IMR-90 (cell line): ENCODE measurements around the gene TSPYL4. TPM values are rescaled to one million over a fixed set of nuclear protein-coding genes. Genes with fewer than 3 reads are reported as not detected.

ENCODE experiments used
- ATAC-seq: fragments of 200-7000 bp; cut with Tn5 transposase; 2 replicates; pipeline ENCODE4 v1.9.1; 2020; ENCODE audit warnings: low read depth, mild to moderate bottlenecking, moderate library complexity
- BruUV-seq: library from RNA; stranded (reverse); fragments of 400-500 nt; replicated peaks from 2 replicates; lab custom pipeline; 2021; lab: Mats Ljungman, UMichigan
- CTCF ChIA-PET: fragments of 300-600 bp; formaldehyde crosslinking; extraction: SDS; loops from one replicate; lab custom pipeline; 2021; ENCODE audit warnings: antibody characterized with exemption; lab: Yijun Ruan, JAX
- POLR2A ChIA-PET: fragments of 300-600 bp; sonication (Branson Sonifier 250); formaldehyde crosslinking; loops from one replicate; lab custom pipeline; 2022; ENCODE audit warnings: antibody characterized with exemption; ENCODE audit not compliant: unreplicated experiment; lab: Charles Lee
- DNase-seq: peaks from one replicate; pipeline ENCODE4 v3.0.0; 2013
- H2AFZ ChIP-seq: replicated peaks from 2 replicates; pipeline ENCODE3; 2013; ENCODE audit warnings: low read length, mild to moderate bottlenecking; ENCODE audit not compliant: poor library complexity
- H2AK5ac ChIP-seq: 2 replicates; pipeline ENCODE4 v1.6.1; 2013; ENCODE audit warnings: low read depth, low read length, inconsistent platforms
- H2AK9ac ChIP-seq: replicated peaks from 2 replicates; pipeline ENCODE3; 2013; ENCODE audit warnings: mild to moderate bottlenecking, low read depth, low read length, moderate library complexity; ENCODE audit not compliant: poor library complexity
- H2BK120ac ChIP-seq: 2 replicates; pipeline ENCODE4 v1.6.1; 2013; ENCODE audit warnings: low read depth, low read length, inconsistent platforms
- H2BK15ac ChIP-seq: 3 replicates; pipeline ENCODE4 v1.6.1; 2013; ENCODE audit warnings: low read depth, low read length, inconsistent platforms
- H2BK20ac ChIP-seq: 2 replicates; pipeline ENCODE4 v1.6.1; 2013; ENCODE audit warnings: low read depth, mild to moderate bottlenecking, inconsistent platforms, low read length, moderate library complexity
- H2BK5ac ChIP-seq: 2 replicates; pipeline ENCODE4 v1.6.1; 2013; ENCODE audit warnings: mild to moderate bottlenecking, low read depth, low read length, inconsistent platforms; ENCODE audit not compliant: poor library complexity, severe bottlenecking
- H3K14ac ChIP-seq: replicated peaks from 2 replicates; pipeline ENCODE4 v1.6.1; 2013; ENCODE audit warnings: low read depth, low read length, inconsistent platforms
- H3K18ac ChIP-seq: 2 replicates; pipeline ENCODE4 v1.6.1; 2013; ENCODE audit warnings: low read depth, low read length, control low read depth
- H3K23ac ChIP-seq: 2 replicates; pipeline ENCODE4 v1.6.1; 2013; ENCODE audit warnings: low read depth, low read length, inconsistent platforms
- H3K27ac ChIP-seq: 2 replicates; pipeline ENCODE4 v1.5.1; 2013; ENCODE audit warnings: mild to moderate bottlenecking, control low read depth, low read length; ENCODE audit not compliant: insufficient read depth
- H3K27me3 ChIP-seq: 2 replicates; pipeline ENCODE4 v1.6.1; 2013; ENCODE audit warnings: low read length; ENCODE audit not compliant: control insufficient read depth, insufficient read depth
- H3K36me3 ChIP-seq: 2 replicates; pipeline ENCODE4 v1.6.1; 2013; ENCODE audit warnings: low read length, mixed read lengths; ENCODE audit not compliant: control insufficient read depth, insufficient read depth
- H3K4ac ChIP-seq: 2 replicates; pipeline ENCODE4 v1.6.1; 2013; ENCODE audit warnings: low read depth, low read length, inconsistent platforms
- H3K4me1 ChIP-seq: 2 replicates; pipeline ENCODE4 v1.6.1; 2013; ENCODE audit warnings: low read length, mixed read lengths; ENCODE audit not compliant: control insufficient read depth, insufficient read depth
- H3K4me2 ChIP-seq: 2 replicates; pipeline ENCODE4 v1.6.1; 2013; ENCODE audit warnings: low read depth, mild to moderate bottlenecking, control low read depth, low read length, moderate library complexity
- H3K4me3 ChIP-seq: 2 replicates; pipeline ENCODE4 v1.5.1; 2013; ENCODE audit warnings: low read depth, mild to moderate bottlenecking, control low read depth, low read length, moderate library complexity; ENCODE audit not compliant: insufficient read depth
- H3K56ac ChIP-seq: 2 replicates; pipeline ENCODE4 v1.6.1; 2013; ENCODE audit warnings: low read length, inconsistent platforms; ENCODE audit not compliant: insufficient read depth; ENCODE audit errors: extremely low read depth
- H3K79me1 ChIP-seq, 2 experiments: 2 replicates each; pipeline ENCODE4 v1.6.1; 2013; ENCODE audit warnings: low read length in 2 of 2, inconsistent platforms in 1 of 2, low read depth in 1 of 2
- H3K9ac ChIP-seq: 2 replicates; pipeline ENCODE4 v1.6.1; 2013; ENCODE audit warnings: low read depth, low read length, control low read depth
- H3K9me1 ChIP-seq: 2 replicates; pipeline ENCODE4 v1.6.1; 2013; ENCODE audit warnings: low read length, inconsistent platforms; ENCODE audit not compliant: insufficient read depth
- H3K9me3 ChIP-seq: 2 replicates; pipeline ENCODE4 v1.6.1; 2013; ENCODE audit warnings: low read length; ENCODE audit not compliant: control insufficient read depth, insufficient read depth
- H4K20me1 ChIP-seq: 2 replicates; pipeline ENCODE4 v1.6.1; 2013; ENCODE audit warnings: low read length, inconsistent platforms; ENCODE audit not compliant: insufficient read depth
- H4K5ac ChIP-seq: 2 replicates; pipeline ENCODE4 v1.6.1; 2013; ENCODE audit warnings: mild to moderate bottlenecking, low read depth, low read length, control low read depth
- H4K8ac ChIP-seq, 2 experiments: 2 replicates each; pipeline ENCODE4 v1.6.1; 2013; ENCODE audit warnings: low read depth in 2 of 2, low read length in 2 of 2, control low read depth in 1 of 2, inconsistent platforms in 1 of 2
- H4K91ac ChIP-seq: 2 replicates; pipeline ENCODE4 v1.6.1; 2013; ENCODE audit warnings: low read depth, low read length, inconsistent platforms; ENCODE audit not compliant: insufficient read depth
- BHLHE40 ChIP-seq: fragments of 150-350 bp; IDR thresholded peaks from 2 replicates; pipeline ENCODE4 v1.6.1; 2016; ENCODE audit warnings: mild to moderate bottlenecking, low read depth, low read length
- CEBPB ChIP-seq: IDR thresholded peaks from 2 replicates; pipeline ENCODE4 v1.6.1; 2012; ENCODE audit warnings: low read depth, low read length, improper control_type of control experiment
- CHD1 ChIP-seq: IDR thresholded peaks from 2 replicates; pipeline ENCODE4 v1.6.1; 2012; ENCODE audit warnings: low read depth, low read length, improper control_type of control experiment
- CTCF ChIP-seq: conservative IDR thresholded peaks from 2 replicates; pipeline ENCODE4 v1.5.1; 2012; ENCODE audit warnings: mild to moderate bottlenecking, low read depth, low read length, improper control_type of control experiment
- MAFK ChIP-seq: IDR thresholded peaks from 2 replicates; pipeline ENCODE4 v1.6.1; 2012; ENCODE audit warnings: low read depth, low read length, improper control_type of control experiment
- MAZ ChIP-seq: IDR thresholded peaks from 2 replicates; pipeline ENCODE4 v1.6.1; 2012; ENCODE audit warnings: low read depth, mild to moderate bottlenecking, low read length, improper control_type of control experiment, moderate library complexity, borderline replicate concordance
- MXI1 ChIP-seq: IDR thresholded peaks from 2 replicates; pipeline ENCODE4 v1.6.1; 2012; ENCODE audit warnings: low read depth, mild to moderate bottlenecking, low read length, moderate library complexity, borderline replicate concordance
- NFE2L2 ChIP-seq: fragments of 150-350 bp; IDR thresholded peaks from 2 replicates; pipeline ENCODE4 v1.6.1; 2016; ENCODE audit warnings: low read depth, mild to moderate bottlenecking, low read length
- POLR2A ChIP-seq: IDR thresholded peaks from 2 replicates; pipeline ENCODE4 v1.6.1; 2012; ENCODE audit warnings: mild to moderate bottlenecking, low read depth, low read length
- RAD21 ChIP-seq: IDR thresholded peaks from 2 replicates; pipeline ENCODE4 v1.6.1; 2012; ENCODE audit warnings: low read length, improper control_type of control experiment
- SMC3 ChIP-seq: fragments of 150-350 bp; IDR thresholded peaks from 2 replicates; pipeline ENCODE4 v1.6.1; 2016; ENCODE audit warnings: low read depth, mild to moderate bottlenecking, antibody characterized with exemption, low read length, moderate library complexity
- USF2 ChIP-seq: fragments of 150-350 bp; IDR thresholded peaks from 2 replicates; pipeline ENCODE4 v1.6.1; 2017; ENCODE audit warnings: mild to moderate bottlenecking, antibody characterized with exemption, low read length, low read depth
- WGBS, 2 experiments: methylation state at CpG; one replicate each; pipeline versions ENCODE4 v1.1.5 to v1.1.7; 2013; ENCODE audit warnings: missing lambda C conversion rate in 2 of 2; ENCODE audit not compliant: insufficient read length in 1 of 2; ENCODE audit errors: extremely low coverage in 2 of 2; 5-methylcytosine and 5-hydroxymethylcytosine counted together
- dilution Hi-C: fragments of 300-500 bp; cut with HindIII; formaldehyde crosslinking; loops from one replicate; pipeline ENCODE4 v1.14.3; 2018; ENCODE audit warnings: low sequenced_read_pairs; ENCODE audit not compliant: unreplicated experiment
- in situ Hi-C: fragments of 300-500 bp; cut with MboI; formaldehyde crosslinking; loops from 3 replicates; pipeline ENCODE4 v1.14.3; 2019; ENCODE audit warnings: low sequenced_read_pairs, inconsistent platforms, mixed read lengths
- intact Hi-C: fragments of 100-400 bp; cut with micrococcal nuclease; formaldehyde crosslinking; loops from 2 replicates; pipeline ENCODE4 v1.10.0; 2022
- polyA plus RNA-seq, 3 experiments: library from polyadenylated mRNA; depleted of rRNA; stranded (reverse); fragments of >200 nt; gene quantifications; 2 replicates each; pipeline ENCODE4 v1.2.3, GENCODE V29; 2012; ENCODE audit warnings: low replicate concordance in 1 of 3
- total RNA-seq: library from RNA; depleted of rRNA; stranded (reverse); fragments of >200 nt; gene quantifications from 2 replicates; pipeline ENCODE4 v1.2.3, GENCODE V29; 2012
- TF ChIP-seq, protein P1 (sequence below): fragments of 150-350 bp; IDR thresholded peaks from 2 replicates; pipeline ENCODE4 v1.6.1; 2016; ENCODE audit warnings: low read depth, mild to moderate bottlenecking, low read length, moderate library complexity, borderline replicate concordance

The TSPYL4 gene
- total and polyA plus RNA-seq, 2 of the 4 experiments (the other 2 are of a cell fraction), result 22.0 to 29.9 TPM

DNA sequence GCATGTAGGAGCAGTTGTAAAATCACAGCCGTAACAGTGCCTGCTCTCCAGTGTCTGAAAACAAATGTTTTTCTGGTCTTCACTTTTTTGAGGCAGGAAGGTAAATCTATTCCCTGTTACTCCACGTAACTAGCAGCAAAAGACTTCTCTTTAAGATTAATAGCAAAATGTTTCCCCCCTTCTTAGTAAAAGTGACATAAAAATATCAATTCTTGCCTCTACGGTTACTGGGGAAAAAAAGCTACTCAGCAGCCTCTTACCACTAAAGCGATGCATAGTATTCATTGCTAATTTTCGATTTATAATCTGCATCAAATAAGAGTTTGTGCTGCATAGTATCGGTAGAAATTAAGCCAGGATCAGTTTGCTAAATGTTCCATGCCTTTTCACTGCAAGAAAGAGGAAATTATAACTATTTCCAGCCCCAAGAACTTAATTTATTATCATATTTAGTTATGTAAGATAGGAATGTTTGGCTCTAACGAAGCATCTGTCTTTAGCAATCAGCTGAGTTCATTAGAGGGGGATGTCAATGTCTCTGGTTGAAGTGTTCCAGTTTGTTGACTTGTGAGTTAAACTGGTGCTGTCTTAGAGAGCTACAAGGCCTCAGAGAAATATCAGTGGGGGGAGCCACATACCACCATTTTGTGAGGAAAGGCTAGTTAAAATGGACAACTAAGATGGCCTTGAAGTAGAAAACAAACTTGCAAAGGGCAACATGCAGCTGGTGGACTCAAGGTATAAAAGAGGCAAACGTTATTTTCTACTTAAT, 26.5 kb upstream of the TSPYL4 start:
- peak overlapping the region; percentile 88 for H2BK5ac ChIP-seq
- in situ Hi-C loops, result loop anchor here (25.0 kb wide), 1 partner anchor 157 kb away; no protein-coding TSS in a partner anchor
- peak overlapping the region; percentile 95 for H4K5ac ChIP-seq
- H3K36me3 ChIP-seq, result 0 out of 2 replicates have a peak, but pooled peaks cover 6% of the 10 kb centered on the region
- H3K23ac ChIP-seq, result peak overlapping the region; percentile 46; the same call in 1 of the 2 replicates
- BruUV-seq, result TSS peak; percentile 11
- no peaks in the 10 kb centered on the region for H3K9me3 ChIP-seq
- peak overlapping the region; percentile 93 for H3K4me2 ChIP-seq
- peak overlapping the region; percentile 77 for H3K4ac ChIP-seq
- peak overlapping the region; percentile 89 for H3K18ac ChIP-seq
- H2AK5ac ChIP-seq, result no peak overlapping the region
- peak overlapping the region; percentile 85 for H3K9ac ChIP-seq
- H3K4me1 ChIP-seq, result peaks cover 6% of the 10 kb centered on the region
- H4K20me1 ChIP-seq, result peaks cover 27% of the 10 kb centered on the region
- dilution Hi-C loops, result no loop called here
- no peak overlapping the region; the same call in 1 of the 2 replicates for H2BK20ac ChIP-seq
- ATAC-seq (no peak), DNase-seq (peak; percentile 16)
- peak overlapping the region; percentile 91 for H3K14ac ChIP-seq
- no peak overlapping the region for H2AK9ac ChIP-seq
- peak overlapping the region; percentile 87 for H3K4me3 ChIP-seq
- H3K79me1 ChIP-seq, result peaks cover 0 to 32% of the 10 kb centered on the region in 2 experiments; a peak in 3 of 4 replicates
- H4K8ac ChIP-seq, result peak overlapping the region; percentile 73 to 98
- H2AFZ ChIP-seq, result peak overlapping the region; percentile 94
- peak overlapping the region; percentile 62; the same call in 1 of the 2 replicates for H4K91ac ChIP-seq
- no peak overlapping the region; the same call in 2 of the 3 replicates for H2BK15ac ChIP-seq
- H2BK120ac ChIP-seq, result peak overlapping the region; percentile 71; the same call in 1 of the 2 replicates
- intact Hi-C loops, result loop anchor here (2.0 kb wide), 1 partner anchor 290 kb away; the partner anchor contains the start of gene RWDD1
- H3K27ac ChIP-seq, result peak overlapping the region; percentile 86
- CTCF ChIA-PET, result interaction anchor here (0.7 to 3.5 kb wide), 5 partner anchors 8 to 280 kb away, joined by 3 to 20 read pairs (median 6); no protein-coding TSS in a partner anchor
- peak overlapping the region; percentile 84 for H3K56ac ChIP-seq
- WGBS, 2 experiments, result 25% methylated on average over 2 of the region's 8 CpGs; no CpG with 5 or more reads in 1 of the 2 experiments
- POLR2A ChIA-PET, result interaction anchor here (1.5 kb wide), 1 partner anchor 12 kb away, joined by 5 read pairs; no protein-coding TSS in a partner anchor
- no peaks in the 10 kb centered on the region for H3K27me3 ChIP-seq
- H3K9me1 ChIP-seq, result peaks cover 5% of the 10 kb centered on the region
- TF ChIP-seq RAD21 (no peak), POLR2A (no peak), CEBPB (no peak), SMC3 (no peak), CTCF (no peak), CHD1 (no peak), MAZ (no peak), BHLHE40 (no peak), MAFK (no peak), NFE2L2 (no peak), USF2 (no peak), MXI1 (no peak)
- TF ChIP-seq, protein P1, sequence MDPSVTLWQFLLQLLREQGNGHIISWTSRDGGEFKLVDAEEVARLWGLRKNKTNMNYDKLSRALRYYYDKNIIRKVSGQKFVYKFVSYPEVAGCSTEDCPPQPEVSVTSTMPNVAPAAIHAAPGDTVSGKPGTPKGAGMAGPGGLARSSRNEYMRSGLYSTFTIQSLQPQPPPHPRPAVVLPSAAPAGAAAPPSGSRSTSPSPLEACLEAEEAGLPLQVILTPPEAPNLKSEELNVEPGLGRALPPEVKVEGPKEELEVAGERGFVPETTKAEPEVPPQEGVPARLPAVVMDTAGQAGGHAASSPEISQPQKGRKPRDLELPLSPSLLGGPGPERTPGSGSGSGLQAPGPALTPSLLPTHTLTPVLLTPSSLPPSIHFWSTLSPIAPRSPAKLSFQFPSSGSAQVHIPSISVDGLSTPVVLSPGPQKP, result no peak
